NOMO-1 (cell line): ENCODE data around the gene RBM4.
"Not testable (repeated sequence)": the region's sequence is repeated elsewhere in the genome, so short reads cannot be mapped to it uniquely, and the experiment has no call there.

ENCODE experiments used
- DNase-seq, 2 experiments: peaks; one replicate each; lab custom pipeline; 2025; ENCODE audit not compliant: unreplicated experiment in 2 of 2; lab: John Stamatoyannopoulos, UW

RBM4 gene

GRCh38 chr11:66638177-66639065, at the start of gene RBM4:
RBM4 (plus strand) TSS chr11:66638703; CDS start chr11:66639712, 1,009 bp downstream.
- peak; percentile 99 for DNase-seq

- DNase-seq: not testable (repeated sequence)
Observed at GRCh38 chr11:66589315-66589714, 49.2 kb upstream of the RBM4 start.

- DNase-seq: no peak
Observed at GRCh38 chr11:66589996-66590675, 48.4 kb upstream of the RBM4 start.

GRCh38 chr11:66591175-66591574, 47.3 kb upstream of the RBM4 start:
- no peak for DNase-seq

GRCh38 chr11:66592457-66593302, 45.8 kb upstream of the RBM4 start, which contains the start of the genes CCDC87 and CCS:
CCDC87 (minus strand) TSS chr11:66593063; CDS start chr11:66593015, 48 bp downstream.
CCS (plus strand) TSS chr11:66593185; CDS start chr11:66593262, 77 bp downstream.
- DNase-seq: peak; percentile 96 to 97

- no peak for DNase-seq
Observed at GRCh38 chr11:66593303-66593635, 45.2 kb upstream of the RBM4 start.

- DNase-seq: no peak
Observed at GRCh38 chr11:66593650-66594049, 44.9 kb upstream of the RBM4 start.

- peak; percentile 82 to 88 for DNase-seq
Observed at GRCh38 chr11:66595245-66595904, 43.1 kb upstream of the RBM4 start.

GRCh38 chr11:66598993-66599392, 39.5 kb upstream of the RBM4 start:
- DNase-seq: no peak

GRCh38 chr11:66600219-66600618, 38.3 kb upstream of the RBM4 start:
- no peak for DNase-seq

- peak in 1 of 2 experiments; percentile 20 for DNase-seq
Observed at GRCh38 chr11:66600631-66601233, 37.8 kb upstream of the RBM4 start.

GRCh38 chr11:66603072-66603471, 35.4 kb upstream of the RBM4 start:
- no peak for DNase-seq

GRCh38 chr11:66604155-66604554, 34.3 kb upstream of the RBM4 start:
- no peak for DNase-seq

GRCh38 chr11:66606608-66607007, 31.9 kb upstream of the RBM4 start:
- DNase-seq: not testable (repeated sequence)

- peak in 1 of 2 experiments; percentile 9 for DNase-seq
Observed at GRCh38 chr11:66607126-66607834, 31.2 kb upstream of the RBM4 start.

- no peak for DNase-seq
Observed at GRCh38 chr11:66609721-66610617, 28.5 kb upstream of the RBM4 start.

- no peak for DNase-seq
Observed at GRCh38 chr11:66612458-66612857, 26.0 kb upstream of the RBM4 start.

- DNase-seq: no peak
Observed at GRCh38 chr11:66614073-66614472, 24.4 kb upstream of the RBM4 start.
